SK-N-SH treated with all-trans-retinoic acid at 6 μM for 48 hours (cell line): ENCODE data around the gene PIGN.

ENCODE experiments used
- BACH2 ChIP-seq: fragments of 250-450 bp; sonication (Bioruptor Pico); IDR thresholded peaks from 2 replicates; pipeline ENCODE4 v1.9.0; 2021; ENCODE audit warnings: mild to moderate bottlenecking, borderline replicate concordance
- ESRRG ChIP-seq: fragments of 250-450 bp; sonication (Bioruptor Pico); IDR thresholded peaks from 2 replicates; pipeline ENCODE4 v1.6.1; 2021; ENCODE audit warnings: mild to moderate bottlenecking
- TF ChIP-seq, protein P1 (sequence below): fragments of 250-450 bp; sonication (Bioruptor Pico); IDR thresholded peaks from 2 replicates; pipeline ENCODE4 v1.5.1; 2020; ENCODE audit warnings: low read depth, mild to moderate bottlenecking, moderate library complexity

DNA sequence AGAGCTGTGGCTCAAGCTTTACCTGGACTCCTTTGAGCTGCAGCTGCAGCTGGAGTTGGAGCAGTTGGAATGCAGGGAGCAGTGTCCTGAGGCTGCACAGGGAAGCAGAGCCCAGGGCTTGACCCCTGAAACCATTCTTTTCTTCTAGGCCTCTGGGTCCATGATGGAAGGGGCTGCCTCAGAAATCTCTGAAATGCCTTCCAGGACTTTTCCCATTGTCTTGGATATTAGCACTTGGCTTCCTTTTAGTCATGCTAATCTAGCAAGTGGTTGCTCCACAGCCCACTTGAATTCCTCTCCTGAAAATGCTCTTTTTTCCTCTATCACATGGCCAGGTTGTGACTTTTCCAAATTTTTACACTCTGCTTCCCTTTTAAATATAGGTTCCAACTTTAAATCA lies 185.5 kb downstream of the PIGN start:
- TF ChIP-seq ESRRG, result no peak
- TF ChIP-seq, protein P1, sequence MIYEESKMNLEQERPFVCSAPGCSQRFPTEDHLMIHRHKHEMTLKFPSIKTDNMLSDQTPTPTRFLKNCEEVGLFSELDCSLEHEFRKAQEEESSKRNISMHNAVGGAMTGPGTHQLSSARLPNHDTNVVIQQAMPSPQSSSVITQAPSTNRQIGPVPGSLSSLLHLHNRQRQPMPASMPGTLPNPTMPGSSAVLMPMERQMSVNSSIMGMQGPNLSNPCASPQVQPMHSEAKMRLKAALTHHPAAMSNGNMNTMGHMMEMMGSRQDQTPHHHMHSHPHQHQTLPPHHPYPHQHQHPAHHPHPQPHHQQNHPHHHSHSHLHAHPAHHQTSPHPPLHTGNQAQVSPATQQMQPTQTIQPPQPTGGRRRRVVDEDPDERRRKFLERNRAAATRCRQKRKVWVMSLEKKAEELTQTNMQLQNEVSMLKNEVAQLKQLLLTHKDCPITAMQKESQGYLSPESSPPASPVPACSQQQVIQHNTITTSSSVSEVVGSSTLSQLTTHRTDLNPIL, result no peak
- TF ChIP-seq BACH2 (CRISPR knock-in tag), result no peak
